GM21367 (cell line): ENCODE measurements around the gene THSD7B.

Experiments used
- ATAC-seq: cut with Tn5 transposase; IDR thresholded peaks from one replicate; pipeline ENCODE4 v1.9.1; 2021; ENCODE audit not compliant: unreplicated experiment

Gene THSD7B

DNA sequence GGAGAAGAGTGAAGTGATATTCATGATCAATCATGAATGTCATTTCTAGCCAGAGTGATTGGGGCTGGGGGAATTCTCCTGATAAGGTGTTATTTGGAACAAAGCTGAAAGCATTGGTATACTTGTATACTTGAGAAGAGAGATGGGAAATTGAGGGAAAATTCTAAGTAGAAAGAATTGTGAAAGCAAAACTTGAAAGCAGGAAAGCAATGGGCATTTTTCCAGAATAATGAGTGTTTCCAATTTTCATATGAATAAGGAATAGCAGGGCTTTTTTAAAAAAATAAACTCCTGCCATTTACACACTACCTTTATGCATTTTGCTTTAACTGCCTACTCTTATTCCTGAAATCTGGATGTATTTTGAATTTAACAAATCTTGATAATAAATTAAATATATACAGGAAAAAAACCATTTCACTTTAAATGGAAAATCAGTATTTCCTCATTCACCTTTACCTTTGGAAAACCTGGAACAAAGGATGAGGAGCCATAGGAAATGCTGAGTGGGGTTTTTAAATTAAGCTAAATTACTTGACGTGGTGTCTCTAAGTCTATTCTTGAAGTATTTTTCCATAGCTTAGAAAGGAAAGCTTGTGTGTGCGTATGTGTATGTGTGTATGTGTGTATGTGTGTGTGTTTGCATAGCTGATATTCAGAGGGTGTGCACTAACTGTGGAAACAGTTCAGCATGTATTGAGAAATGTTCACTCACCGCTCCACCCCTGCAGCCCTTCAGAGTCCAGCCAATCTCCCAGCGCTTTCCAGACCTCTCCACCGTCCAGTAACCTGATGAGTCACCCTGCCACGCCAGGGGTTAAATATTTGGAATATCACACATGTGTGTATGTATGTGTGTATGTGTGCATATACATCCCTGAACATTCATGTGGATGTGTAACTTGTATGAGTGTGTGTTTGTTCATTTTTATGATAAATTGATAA is 427.3 kb downstream of the THSD7B start:
- no peak for ATAC-seq

DNA sequence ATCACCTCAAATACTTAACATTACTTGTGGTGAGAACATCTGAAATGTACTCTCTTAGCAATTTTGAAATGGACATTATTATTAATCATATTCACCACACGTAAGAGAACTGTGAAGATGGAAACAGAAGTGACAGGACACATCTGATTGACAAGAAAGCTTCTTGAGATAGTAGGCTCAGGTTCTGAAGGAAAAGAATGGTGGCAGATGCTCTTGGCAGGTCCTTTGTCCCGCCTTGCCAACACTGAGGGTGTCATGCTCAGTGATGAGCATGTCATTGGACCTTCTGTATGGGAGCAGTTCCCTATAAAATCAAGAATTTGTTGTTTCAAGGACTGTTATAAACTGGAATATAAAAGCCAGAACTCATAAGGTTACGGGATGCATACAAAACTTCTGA is 428.1 kb downstream of the THSD7B start:
- no peak for ATAC-seq

DNA sequence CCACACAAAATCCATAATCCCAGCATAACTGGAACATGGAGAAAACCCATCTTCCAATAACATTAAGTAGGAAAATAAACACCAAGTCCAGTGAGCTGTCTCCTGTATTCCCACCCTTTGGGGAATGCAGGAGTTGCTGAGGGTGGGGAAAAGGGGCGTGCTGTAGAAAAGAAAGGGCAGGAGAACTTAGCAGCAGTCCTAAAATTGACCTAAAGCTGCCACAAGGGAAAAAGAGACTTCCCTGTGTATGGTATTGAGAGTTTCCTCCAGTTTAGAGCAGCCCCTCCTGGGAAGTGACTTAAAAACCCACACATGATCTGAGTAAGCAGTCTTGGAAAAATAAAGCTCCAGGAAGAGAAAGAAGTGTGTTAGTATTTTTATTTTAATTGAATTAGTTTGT is 428.8 kb downstream of the THSD7B start:
- ATAC-seq: no peak

GRCh38 chr2:137199751-137200150 is 434.4 kb downstream of the THSD7B start:
- no peak for ATAC-seq

GRCh38 chr2:137202318-137202717 is 437.0 kb downstream of the THSD7B start:
- no peak for ATAC-seq

DNA sequence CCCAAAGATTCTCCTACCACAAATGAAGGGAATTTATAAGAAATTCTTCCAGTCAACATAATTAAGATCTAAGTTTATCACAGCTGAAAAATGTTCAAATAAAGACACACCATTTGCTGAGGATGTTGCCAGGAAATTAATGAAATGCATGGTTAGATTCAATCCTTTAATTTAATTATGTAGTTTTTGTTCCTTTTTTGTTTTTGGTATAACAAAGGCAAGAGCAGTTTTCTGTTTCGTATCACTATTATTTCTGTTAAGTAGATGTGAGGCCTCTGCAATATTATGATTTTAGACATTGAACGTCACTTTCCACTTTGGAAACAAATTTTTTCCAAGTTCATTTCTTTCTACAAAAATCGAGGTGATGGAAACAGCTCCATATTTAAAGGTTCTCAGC is 440.0 kb downstream of the THSD7B start:
- ATAC-seq: no peak

GRCh38 chr2:137206069-137206468 is 440.7 kb downstream of the THSD7B start:
- no peak for ATAC-seq

- no peak for ATAC-seq
These were observed 441.7 kb downstream of the THSD7B start for GRCh38 chr2:137207030-137207429.

GRCh38 chr2:137208431-137208891 is 443.1 kb downstream of the THSD7B start:
- no peak for ATAC-seq

GRCh38 chr2:137210039-137210438 is 444.7 kb downstream of the THSD7B start:
- ATAC-seq: no peak

DNA sequence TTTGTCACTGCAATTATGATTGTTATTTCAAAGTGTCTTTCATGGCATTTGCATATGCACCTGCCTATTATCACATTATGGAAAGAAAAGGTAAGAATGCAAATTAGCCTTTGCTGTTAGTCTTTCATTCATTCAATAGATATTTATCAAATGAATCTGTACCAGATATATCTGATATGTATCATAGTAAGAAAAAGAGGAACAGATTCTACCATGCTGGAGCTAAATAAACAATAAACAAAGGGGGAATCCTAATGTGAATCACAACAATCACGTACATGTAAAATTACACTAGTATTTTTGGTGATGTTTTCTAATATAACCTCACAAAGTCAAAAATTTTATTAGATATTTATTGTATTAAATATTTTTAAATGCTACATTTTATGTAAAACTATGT is 446.4 kb downstream of the THSD7B start:
- no peak for ATAC-seq

DNA sequence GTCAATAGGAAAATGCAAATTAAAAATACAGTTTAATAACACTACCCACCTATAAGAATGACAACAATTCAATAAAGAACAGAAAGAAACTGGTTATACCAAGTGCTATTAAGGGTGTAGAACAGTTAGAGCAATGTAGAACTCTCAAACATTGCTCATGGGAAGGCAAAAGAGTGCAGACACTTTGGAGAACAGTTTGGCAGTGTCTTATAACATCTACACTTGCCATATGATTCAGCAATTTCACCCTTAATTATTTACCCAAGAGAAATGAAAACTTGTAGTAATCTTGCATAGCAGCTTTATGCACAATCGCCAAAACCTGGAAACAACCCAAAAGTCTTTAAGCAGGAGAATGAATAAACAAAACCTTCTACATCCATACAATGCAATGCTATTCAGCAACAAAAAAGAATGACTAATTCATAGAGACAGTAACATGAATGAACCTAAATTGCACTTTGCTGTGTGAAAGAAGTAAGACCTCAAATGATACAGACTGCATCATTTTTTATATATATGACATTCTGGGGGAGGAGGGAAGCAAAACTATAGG is 455.2 kb downstream of the THSD7B start:
- no peak for ATAC-seq

- ATAC-seq: no peak
These were observed 456.6 kb downstream of the THSD7B start for GRCh38 chr2:137221797-137222492.

- ATAC-seq: no peak
These were observed 458.4 kb downstream of the THSD7B start for GRCh38 chr2:137223722-137224121.

DNA sequence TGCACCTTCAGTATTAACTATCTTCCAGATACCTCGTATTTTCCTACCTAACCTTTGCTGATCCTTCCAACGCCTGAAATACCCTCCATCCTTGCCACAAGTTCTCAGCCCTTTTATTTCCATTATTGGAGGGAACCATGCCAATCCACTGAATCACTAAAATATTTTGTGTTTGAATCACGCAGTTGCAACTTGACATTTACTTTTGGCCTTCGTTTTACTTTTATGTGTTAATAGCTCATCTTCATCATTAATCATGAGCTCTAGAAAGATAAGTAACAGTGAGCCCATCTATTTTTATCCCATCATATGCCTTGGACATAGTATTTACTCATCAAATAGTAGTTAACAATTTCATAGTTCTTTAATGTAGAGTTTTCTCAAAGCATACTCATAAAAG is 463.2 kb downstream of the THSD7B start:
- no peak for ATAC-seq

DNA sequence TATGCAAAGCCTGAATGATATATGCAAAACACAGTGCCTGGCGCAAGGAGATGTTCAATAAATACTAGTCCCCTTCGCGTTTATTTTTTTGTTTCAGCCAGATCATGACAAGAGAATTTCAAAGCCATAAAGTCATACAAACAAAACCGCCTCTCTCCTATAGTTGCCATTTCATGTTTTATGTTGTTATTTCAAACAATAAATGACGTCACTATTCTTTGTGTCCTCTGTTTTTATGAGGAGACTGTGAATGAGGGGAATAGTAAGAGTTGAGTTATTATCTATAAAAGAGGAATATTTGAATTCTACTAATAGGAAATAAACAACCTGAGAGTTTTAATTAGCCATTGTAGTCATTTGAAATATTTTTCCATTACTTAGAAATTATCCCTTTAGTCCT is 464.5 kb downstream of the THSD7B start:
- no peak for ATAC-seq

DNA sequence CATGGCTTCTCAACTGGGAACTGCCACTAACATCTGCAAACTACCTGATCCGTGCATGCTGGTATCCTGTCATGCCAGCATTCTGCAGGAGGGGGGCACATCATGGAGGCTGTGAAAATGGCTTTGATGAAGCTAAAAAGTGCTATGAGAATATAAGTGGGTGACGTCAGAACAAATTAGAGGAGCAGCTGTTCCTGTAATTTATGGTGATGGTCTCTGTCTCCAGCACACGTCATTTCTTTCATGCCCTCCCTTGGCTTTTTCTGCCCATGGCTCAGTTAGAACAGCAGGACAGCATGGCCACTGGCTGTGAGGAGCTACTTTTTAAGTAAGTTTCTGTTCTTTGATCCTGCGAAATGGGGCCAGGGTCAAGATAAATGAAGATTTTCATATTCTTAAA is 466.3 kb downstream of the THSD7B start:
- ATAC-seq: no peak

DNA sequence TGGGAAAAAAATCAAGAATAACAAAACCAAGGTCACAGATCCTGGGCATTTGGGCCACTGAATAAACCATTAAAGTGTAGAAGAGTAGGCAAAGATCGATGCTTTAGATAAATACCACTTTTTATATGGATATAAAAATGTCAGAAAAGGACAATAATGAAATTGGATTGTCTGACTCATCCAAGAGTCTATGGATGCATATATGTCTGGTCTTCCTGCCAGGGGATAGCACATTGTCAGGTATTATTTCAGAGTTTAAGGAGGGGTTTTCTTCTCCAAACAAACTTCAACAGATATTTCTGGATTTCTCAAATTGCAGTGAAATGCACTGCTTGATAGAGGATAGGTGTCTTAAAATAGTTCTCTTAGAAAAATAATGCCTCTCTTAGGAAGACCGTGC is 466.7 kb downstream of the THSD7B start:
- no peak for ATAC-seq

DNA sequence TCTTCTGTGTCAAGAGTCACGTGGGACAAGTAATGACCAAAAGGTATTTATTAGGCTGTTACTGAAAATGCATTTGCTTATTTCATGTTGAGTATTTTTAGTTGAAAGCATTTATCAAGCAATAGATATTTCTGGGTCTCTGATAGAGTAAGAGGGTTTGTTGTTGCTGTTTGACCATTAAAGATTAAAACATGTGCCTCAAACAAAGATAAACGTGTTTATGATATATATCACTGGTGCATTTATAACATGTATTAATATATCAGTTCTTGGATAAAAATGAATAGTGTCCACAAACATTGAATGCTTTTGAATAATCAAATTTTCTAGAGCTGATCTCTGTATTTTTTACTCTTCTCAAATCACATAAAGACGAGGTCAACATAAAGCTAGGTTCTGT is 467.7 kb downstream of the THSD7B start:
- no peak for ATAC-seq

- ATAC-seq: no peak
These were observed 471.7 kb downstream of the THSD7B start for GRCh38 chr2:137237055-137237454.

GRCh38 chr2:137238065-137238464 is 472.7 kb downstream of the THSD7B start:
- no peak for ATAC-seq
